ENCODE measurements around the gene STEAP3. TPM values are rescaled to one million over a fixed set of nuclear protein-coding genes. Genes with fewer than 3 reads are reported as not detected.

Gene STEAP3
- total RNA-seq, 1 experiment from 2014 or later = 27.3 TPM

DNA sequence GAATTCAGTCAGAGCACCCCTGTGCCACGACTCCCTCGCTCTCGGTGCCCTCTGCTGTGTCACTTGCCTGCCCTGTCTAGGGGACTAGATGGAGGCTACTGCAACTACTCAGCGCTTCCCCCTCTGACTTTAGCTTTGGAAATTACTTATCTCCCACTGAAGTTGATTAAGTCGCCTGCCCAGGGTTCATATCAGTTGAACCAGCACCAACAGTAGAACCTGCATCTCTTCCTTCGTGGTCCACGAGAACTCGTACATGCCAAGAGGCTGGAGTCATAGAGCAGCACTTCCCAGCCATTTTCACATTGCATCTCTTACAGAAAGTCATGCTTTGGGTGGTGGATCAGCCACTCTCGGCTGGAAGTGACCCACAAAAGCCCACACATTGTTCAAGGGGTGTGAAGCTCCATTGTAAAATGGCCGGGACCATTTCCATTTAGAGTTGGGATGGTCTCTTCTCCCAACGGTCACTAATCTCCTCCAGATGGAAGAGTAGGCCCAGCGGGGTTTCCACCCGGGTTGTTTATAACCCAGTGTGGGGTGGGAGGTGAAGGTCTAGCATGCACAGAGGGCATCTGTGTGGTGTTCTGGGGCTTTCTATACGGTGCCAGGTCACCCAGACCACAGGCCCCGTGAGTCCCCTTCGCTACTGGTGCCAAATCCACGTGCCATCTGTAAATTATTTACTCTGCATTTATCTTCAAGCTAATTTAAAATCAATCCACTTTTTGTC lies 38.0 kb downstream of the STEAP3 start:
- DNase-seq (no peak), ATAC-seq (no peak)
- no peaks in the 10 kb centered on the region for H3K9me3 ChIP-seq (ENCODE audit: low read length)
- peaks cover 2% of the 10 kb centered on the region for H3K4me1 ChIP-seq (ENCODE audit: insufficient read depth, low read length)
- H3K79me2 ChIP-seq (ENCODE audit: low read length) = no peaks in the 10 kb centered on the region
- intact Hi-C loops (cut with micrococcal nuclease) = no loop called here
- POLR2A ChIA-PET (ENCODE audit: unreplicated experiment) = no interaction called here
- no peak overlapping the region for H3K4me3 ChIP-seq (ENCODE audit: low read length)
- H3F3A ChIP-seq (ENCODE audit: low read length, unreplicated experiment) = no peaks in the 10 kb centered on the region
- no peak overlapping the region for H3K9ac ChIP-seq (ENCODE audit: low read length)
- CTCF ChIA-PET = no interaction called here
- no peaks in the 10 kb centered on the region for H3K9me2 ChIP-seq (replicated peaks; ENCODE audit: low read length)
- H4K20me1 ChIP-seq (ENCODE audit: low read length) = no peaks in the 10 kb centered on the region
- H3K27me3 ChIP-seq (ENCODE audit: low read length) = no peaks in the 10 kb centered on the region
- TF ChIP-seq, protein P1, sequence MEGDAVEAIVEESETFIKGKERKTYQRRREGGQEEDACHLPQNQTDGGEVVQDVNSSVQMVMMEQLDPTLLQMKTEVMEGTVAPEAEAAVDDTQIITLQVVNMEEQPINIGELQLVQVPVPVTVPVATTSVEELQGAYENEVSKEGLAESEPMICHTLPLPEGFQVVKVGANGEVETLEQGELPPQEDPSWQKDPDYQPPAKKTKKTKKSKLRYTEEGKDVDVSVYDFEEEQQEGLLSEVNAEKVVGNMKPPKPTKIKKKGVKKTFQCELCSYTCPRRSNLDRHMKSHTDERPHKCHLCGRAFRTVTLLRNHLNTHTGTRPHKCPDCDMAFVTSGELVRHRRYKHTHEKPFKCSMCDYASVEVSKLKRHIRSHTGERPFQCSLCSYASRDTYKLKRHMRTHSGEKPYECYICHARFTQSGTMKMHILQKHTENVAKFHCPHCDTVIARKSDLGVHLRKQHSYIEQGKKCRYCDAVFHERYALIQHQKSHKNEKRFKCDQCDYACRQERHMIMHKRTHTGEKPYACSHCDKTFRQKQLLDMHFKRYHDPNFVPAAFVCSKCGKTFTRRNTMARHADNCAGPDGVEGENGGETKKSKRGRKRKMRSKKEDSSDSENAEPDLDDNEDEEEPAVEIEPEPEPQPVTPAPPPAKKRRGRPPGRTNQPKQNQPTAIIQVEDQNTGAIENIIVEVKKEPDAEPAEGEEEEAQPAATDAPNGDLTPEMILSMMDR (conservative IDR thresholded peaks at IDR 0.05; ENCODE audit: low read depth, low read length) = no peak
- no peak for TF ChIP-seq EZH2 (IDR thresholded peaks at IDR 0.05; ENCODE audit: low read length, unreplicated experiment)
- no peak for TF ChIP-seq EZH2phosphoT487 (IDR thresholded peaks at IDR 0.05; ENCODE audit: borderline replicate concordance, low read length)
- no peak overlapping the region for H3K27ac ChIP-seq (ENCODE audit: low read length)
- H2AFZ ChIP-seq (ENCODE audit: low read length) = no peak overlapping the region
- BruUV-seq (replicated peaks) = no TSS peak
- no peaks in the 10 kb centered on the region; the same call in 1 of the 2 replicates for H3K36me3 ChIP-seq (ENCODE audit: low read depth, low read length)
- no peak overlapping the region for H3K4me2 ChIP-seq (ENCODE audit: low read length)

GRCh38 chr2:119263025-119263424 lies 39.4 kb downstream of the STEAP3 start:
- no TSS peak for BruUV-seq (replicated peaks)
- Histone ChIP-seq H2AFZ (ENCODE audit: low read length) (no peak overlapping the region), H3K27ac (ENCODE audit: low read length) (no peak overlapping the region), H4K20me1 (ENCODE audit: low read length) (no peaks in the 10 kb centered on the region), H3K9me2 (replicated peaks; ENCODE audit: low read length) (no peaks in the 10 kb centered on the region), H3K9me3 (ENCODE audit: low read length) (no peaks in the 10 kb centered on the region), H3F3A (ENCODE audit: low read length, unreplicated experiment) (no peaks in the 10 kb centered on the region), H3K4me1 (ENCODE audit: insufficient read depth, low read length) (no peaks in the 10 kb centered on the region), H3K4me3 (ENCODE audit: low read length) (no peak overlapping the region), H3K79me2 (ENCODE audit: low read length) (no peaks in the 10 kb centered on the region), H3K4me2 (ENCODE audit: low read length) (no peak overlapping the region), H3K9ac (ENCODE audit: low read length) (no peak overlapping the region), H3K36me3 (ENCODE audit: low read depth, low read length) (no peaks in the 10 kb centered on the region; the same call in 1 of the 2 replicates), H3K27me3 (ENCODE audit: low read length) (no peaks in the 10 kb centered on the region)
- ChIA-PET CTCF (no interaction called here), POLR2A (ENCODE audit: unreplicated experiment) (no interaction called here)
- intact Hi-C loops (cut with micrococcal nuclease) = no loop called here
- TF ChIP-seq EZH2 (IDR thresholded peaks at IDR 0.05; ENCODE audit: low read length, unreplicated experiment) = no peak
- TF ChIP-seq, protein P1 (conservative IDR thresholded peaks at IDR 0.05; ENCODE audit: low read depth, low read length) = no peak
- TF ChIP-seq EZH2phosphoT487 (IDR thresholded peaks at IDR 0.05; ENCODE audit: borderline replicate concordance, low read length) = no peak
- ATAC-seq (no peak), DNase-seq (no peak)

- H3K79me2 ChIP-seq (ENCODE audit: low read length) = no peaks in the 10 kb centered on the region
- H3K9me2 ChIP-seq (replicated peaks; ENCODE audit: low read length) = no peaks in the 10 kb centered on the region
- CTCF ChIA-PET = no interaction called here
- POLR2A ChIA-PET (ENCODE audit: unreplicated experiment) = no interaction called here
- H3K27ac ChIP-seq (ENCODE audit: low read length) = no peak overlapping the region
- ATAC-seq (no peak), DNase-seq (no peak)
- intact Hi-C loops (cut with micrococcal nuclease) = no loop called here
- no peaks in the 10 kb centered on the region for H3F3A ChIP-seq (ENCODE audit: low read length, unreplicated experiment)
- no peaks in the 10 kb centered on the region for H3K9me3 ChIP-seq (ENCODE audit: low read length)
- no peak overlapping the region for H3K4me3 ChIP-seq (ENCODE audit: low read length)
- TF ChIP-seq EZH2phosphoT487 (IDR thresholded peaks at IDR 0.05; ENCODE audit: borderline replicate concordance, low read length) = no peak
- no peak for TF ChIP-seq EZH2 (IDR thresholded peaks at IDR 0.05; ENCODE audit: low read length, unreplicated experiment)
- TF ChIP-seq, protein P1 (conservative IDR thresholded peaks at IDR 0.05; ENCODE audit: low read depth, low read length) = no peak
- no peak overlapping the region for H3K4me2 ChIP-seq (ENCODE audit: low read length)
- no peak overlapping the region for H3K9ac ChIP-seq (ENCODE audit: low read length)
- no peaks in the 10 kb centered on the region for H4K20me1 ChIP-seq (ENCODE audit: low read length)
- H3K27me3 ChIP-seq (ENCODE audit: low read length) = no peaks in the 10 kb centered on the region
- no peaks in the 10 kb centered on the region for H3K4me1 ChIP-seq (ENCODE audit: insufficient read depth, low read length)
- no peaks in the 10 kb centered on the region; the same call in 1 of the 2 replicates for H3K36me3 ChIP-seq (ENCODE audit: low read depth, low read length)
- no peak overlapping the region for H2AFZ ChIP-seq (ENCODE audit: low read length)
- BruUV-seq (replicated peaks) = no TSS peak
These were observed 40.0 kb downstream of the STEAP3 start for GRCh38 chr2:119263656-119264055.

All from PC-3 (cell line).